Measurements from ENCODE around the gene LYST.

GRCh38 chr1:235613602-235614001, 253.1 kb downstream of the LYST start:
- no peak for TF ChIP-seq CTCF (IDR thresholded peaks at IDR 0.05; ENCODE audit: low read length)
- TF ChIP-seq EZH2phosphoT487 (IDR thresholded peaks at IDR 0.05; ENCODE audit: low read length): no peak
- TF ChIP-seq EZH2 (optimal IDR thresholded peaks at IDR 0.05; ENCODE audit: low read depth, low read length): no peak

All from MM.1S (cell line).